ENCODE results near the gene LAMTOR2. TPM values are rescaled to one million over a fixed set of nuclear protein-coding genes. Genes with fewer than 3 reads are reported as not detected.
"Not testable (repeated sequence)": the region's sequence is repeated elsewhere in the genome, so short reads cannot be mapped to it uniquely, and the experiment has no call there.

LAMTOR2 gene
- total and polyA plus RNA-seq, 2 donors (not counting 1 experiment from before 2014, with no cell fraction given): 56.3 to 84.7 TPM

DNA sequence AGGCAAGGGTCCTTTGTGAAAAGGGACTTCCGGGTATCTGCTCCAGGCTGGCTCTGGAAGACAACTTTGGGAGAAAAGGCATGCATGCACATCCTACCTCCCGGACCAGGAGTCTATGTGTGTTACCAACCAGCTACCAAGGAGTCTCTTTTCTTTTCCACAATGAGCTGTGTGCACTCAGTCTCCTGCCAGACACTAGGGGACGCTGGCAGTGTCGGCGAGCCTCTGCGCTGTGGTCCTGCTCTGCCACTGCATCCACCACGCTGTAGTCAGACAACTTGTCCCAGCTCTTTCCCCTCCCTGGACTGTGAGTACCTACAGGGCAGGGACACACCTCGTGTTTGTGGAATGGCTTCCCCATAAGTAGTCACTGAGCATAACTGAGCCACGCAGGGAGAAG, 28.7 kb upstream of the LAMTOR2 start:
- H3K4me3 ChIP-seq (replicated peaks in 1 of 4; ENCODE audit: control extremely low read depth in 1 of 4, insufficient read depth in 1 of 4, low read depth in 3 of 4, low read length in 4 of 4): no peak overlapping the region
- H3K36me3 ChIP-seq (ENCODE audit: control insufficient read depth, insufficient read depth, low read length): no peaks in the 10 kb centered on the region
- TF ChIP-seq EZH2 (IDR thresholded peaks at IDR 0.05; ENCODE audit: low read length, missing control alignments): no peak
- peak; percentile 52 to 78 for TF ChIP-seq CTCF (conservative IDR thresholded peaks at IDR 0.05 in 1 of 2, IDR thresholded peaks at IDR 0.05 in 1 of 2; ENCODE audit: low read depth in 1 of 2, low read length in 2 of 2)
- H3K4me1 ChIP-seq (ENCODE audit: control insufficient read depth, extremely low read depth, insufficient read depth, low read length): no peaks in the 10 kb centered on the region
- H4K20me1 ChIP-seq (ENCODE audit: control insufficient read depth, extremely low read depth, insufficient read depth, low read length): no peaks in the 10 kb centered on the region
- H3K4me2 ChIP-seq (ENCODE audit: extremely low read depth, insufficient read depth, low read length): no peak overlapping the region
- no peaks in the 10 kb centered on the region for H3K27me3 ChIP-seq (ENCODE audit: control insufficient read depth, insufficient read depth, low read length)
- peak overlapping the region; percentile 93 for H2AFZ ChIP-seq (ENCODE audit: low read length)
- H3K79me2 ChIP-seq (ENCODE audit: control insufficient read depth, insufficient read depth, low read length): no peaks in the 10 kb centered on the region
- peak; percentile 36 to 39 for DNase-seq (ENCODE audit: low read depth in 2 of 2)
- H3K9ac ChIP-seq (ENCODE audit: insufficient read depth, low read length): no peak overlapping the region
- H3K9me3 ChIP-seq (ENCODE audit: control insufficient read depth, insufficient read depth, low read depth, low read length): no peaks in the 10 kb centered on the region
- no peak overlapping the region for H3K27ac ChIP-seq (ENCODE audit: insufficient read depth, low read length)

DNA sequence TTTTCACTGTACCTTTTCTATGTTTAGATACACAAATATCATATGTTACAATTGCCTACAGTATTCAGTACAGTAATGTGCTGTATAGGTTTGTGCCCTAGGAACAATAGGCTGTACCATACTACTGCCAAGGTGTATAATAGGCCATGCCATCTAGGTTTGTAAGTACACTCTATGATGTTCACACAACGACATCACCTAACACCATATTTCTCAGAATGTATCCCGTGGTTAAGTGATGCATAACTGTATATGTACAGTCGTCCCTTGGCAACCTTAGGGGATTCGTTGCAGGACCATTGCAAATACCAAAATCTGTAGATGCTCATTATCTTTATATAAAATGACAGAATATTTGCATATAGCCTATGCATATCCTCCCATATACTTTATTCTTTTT, 28.0 kb upstream of the LAMTOR2 start:
- Histone ChIP-seq H3K9ac (ENCODE audit: insufficient read depth, low read length) (no peak overlapping the region), H3K27me3 (ENCODE audit: control insufficient read depth, insufficient read depth, low read length) (no peaks in the 10 kb centered on the region), H3K79me2 (ENCODE audit: control insufficient read depth, insufficient read depth, low read length) (no peaks in the 10 kb centered on the region), H3K27ac (ENCODE audit: insufficient read depth, low read length) (no peak overlapping the region), H4K20me1 (ENCODE audit: control insufficient read depth, extremely low read depth, insufficient read depth, low read length) (no peaks in the 10 kb centered on the region), H3K4me3 (replicated peaks in 1 of 4; ENCODE audit: control extremely low read depth in 1 of 4, insufficient read depth in 1 of 4, low read depth in 3 of 4, low read length in 4 of 4) (no peak overlapping the region), H2AFZ (ENCODE audit: low read length) (no peak overlapping the region), H3K4me2 (ENCODE audit: extremely low read depth, insufficient read depth, low read length) (no peak overlapping the region), H3K36me3 (ENCODE audit: control insufficient read depth, insufficient read depth, low read length) (no peaks in the 10 kb centered on the region), H3K9me3 (ENCODE audit: control insufficient read depth, insufficient read depth, low read depth, low read length) (no peaks in the 10 kb centered on the region), H3K4me1 (ENCODE audit: control insufficient read depth, extremely low read depth, insufficient read depth, low read length) (no peaks in the 10 kb centered on the region)
- TF ChIP-seq EZH2 (IDR thresholded peaks at IDR 0.05; ENCODE audit: low read length, missing control alignments) (no peak), CTCF (conservative IDR thresholded peaks at IDR 0.05 in 1 of 2, IDR thresholded peaks at IDR 0.05 in 1 of 2; ENCODE audit: low read depth in 1 of 2, low read length in 2 of 2) (no peak)
- DNase-seq (ENCODE audit: low read depth in 2 of 2): no peak

DNA sequence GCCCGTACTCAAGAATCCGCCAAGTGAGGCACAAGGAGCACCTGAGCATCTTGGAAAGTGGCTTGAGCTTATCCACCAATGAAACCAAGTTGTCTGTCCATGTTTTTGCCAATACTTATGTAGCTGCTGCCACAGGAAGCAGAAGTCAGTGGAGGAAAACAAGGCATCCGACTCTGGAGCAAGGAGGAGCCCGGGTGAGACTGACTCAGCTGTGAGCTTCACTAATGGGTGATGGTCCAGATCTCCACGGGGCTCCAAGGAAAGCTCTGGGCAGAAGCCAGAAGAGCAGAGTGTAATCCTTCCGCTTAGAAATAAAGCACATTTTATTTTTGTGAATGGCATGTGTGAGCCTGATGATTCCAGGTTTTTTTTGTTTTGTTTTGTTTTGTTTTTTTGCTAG, 21.6 kb upstream of the LAMTOR2 start:
- Histone ChIP-seq H3K4me3 (replicated peaks in 1 of 4; ENCODE audit: control extremely low read depth in 1 of 4, insufficient read depth in 1 of 4, low read depth in 3 of 4, low read length in 4 of 4) (no peak overlapping the region), H2AFZ (ENCODE audit: low read length) (peak overlapping the region; percentile 33), H3K36me3 (ENCODE audit: control insufficient read depth, insufficient read depth, low read length) (no peaks in the 10 kb centered on the region), H3K27ac (ENCODE audit: insufficient read depth, low read length) (no peak overlapping the region), H3K79me2 (ENCODE audit: control insufficient read depth, insufficient read depth, low read length) (no peaks in the 10 kb centered on the region), H3K9me3 (ENCODE audit: control insufficient read depth, insufficient read depth, low read depth, low read length) (no peaks in the 10 kb centered on the region), H3K27me3 (ENCODE audit: control insufficient read depth, insufficient read depth, low read length) (no peaks in the 10 kb centered on the region), H3K4me2 (ENCODE audit: extremely low read depth, insufficient read depth, low read length) (no peak overlapping the region), H3K9ac (ENCODE audit: insufficient read depth, low read length) (no peak overlapping the region), H4K20me1 (ENCODE audit: control insufficient read depth, extremely low read depth, insufficient read depth, low read length) (no peaks in the 10 kb centered on the region), H3K4me1 (ENCODE audit: control insufficient read depth, extremely low read depth, insufficient read depth, low read length) (no peaks in the 10 kb centered on the region)
- no peak for TF ChIP-seq EZH2 (IDR thresholded peaks at IDR 0.05; ENCODE audit: low read length, missing control alignments)
- no peak for TF ChIP-seq CTCF (conservative IDR thresholded peaks at IDR 0.05 in 1 of 2, IDR thresholded peaks at IDR 0.05 in 1 of 2; ENCODE audit: low read depth in 1 of 2, low read length in 2 of 2)
- peak in 1 of 2 donors; percentile 24 for DNase-seq (ENCODE audit: low read depth in 2 of 2)

GRCh38 chr1:156034991-156035390, 19.6 kb upstream of the LAMTOR2 start:
- not testable (repeated sequence) for H3K4me2 ChIP-seq (ENCODE audit: extremely low read depth, insufficient read depth, low read length); H3K79me2 ChIP-seq (ENCODE audit: control insufficient read depth, insufficient read depth, low read length); H3K4me3 ChIP-seq (replicated peaks in 1 of 4; ENCODE audit: control extremely low read depth in 1 of 4, insufficient read depth in 1 of 4, low read depth in 3 of 4, low read length in 4 of 4); H3K27ac ChIP-seq (ENCODE audit: insufficient read depth, low read length); DNase-seq (ENCODE audit: low read depth in 2 of 2); H3K9me3 ChIP-seq (ENCODE audit: control insufficient read depth, insufficient read depth, low read depth, low read length); H4K20me1 ChIP-seq (ENCODE audit: control insufficient read depth, extremely low read depth, insufficient read depth, low read length); H2AFZ ChIP-seq (ENCODE audit: low read length); H3K4me1 ChIP-seq (ENCODE audit: control insufficient read depth, extremely low read depth, insufficient read depth, low read length); H3K36me3 ChIP-seq (ENCODE audit: control insufficient read depth, insufficient read depth, low read length); H3K27me3 ChIP-seq (ENCODE audit: control insufficient read depth, insufficient read depth, low read length); H3K9ac ChIP-seq (ENCODE audit: insufficient read depth, low read length)

All from fibroblast of lung (primary cell).